GM13977 (cell line): ENCODE data around the gene WFDC5.

Experiments used
- DNase-seq: peaks from one replicate; pipeline ENCODE4 v3.0.0; 2012; ENCODE audit warnings: low spot score
- in situ Hi-C: fragments of 300-500 bp; cut with MboI; formaldehyde crosslinking; loops from one replicate; pipeline ENCODE4 v1.12.0; 2022; ENCODE audit warnings: low sequenced_read_pairs, low pct_unique_long_range_greater_than_20kb, mixed read lengths, inconsistent platforms; ENCODE audit not compliant: unreplicated experiment
- TF ChIP-seq, protein P1 (sequence below): IDR thresholded peaks from 2 replicates; pipeline ENCODE4 v1.5.1; 2012; ENCODE audit warnings: mild to moderate bottlenecking, control low read depth; ENCODE audit not compliant: insufficient read depth; ENCODE audit errors: extremely low read depth, missing control alignments

Gene WFDC5

DNA sequence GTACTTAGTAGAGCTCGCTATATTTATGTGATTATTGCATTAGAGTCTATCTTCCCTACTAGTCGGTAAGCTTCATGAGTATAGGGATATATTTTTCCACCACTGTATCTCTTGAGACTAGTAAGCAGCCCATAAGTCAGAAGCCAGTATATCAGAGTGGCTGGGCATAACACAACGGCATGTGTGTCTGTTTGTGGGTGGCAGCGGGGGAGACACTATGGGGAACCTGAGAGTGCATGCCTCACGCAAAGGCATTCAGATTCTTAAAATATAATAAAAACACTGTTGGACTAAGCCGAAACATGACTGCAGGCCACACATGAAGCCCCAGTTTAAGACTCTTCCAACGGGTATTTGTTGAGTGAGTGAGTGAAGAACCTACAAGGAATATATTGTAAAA is 22.1 kb downstream of the WFDC5 start:
- TF ChIP-seq, protein P1, sequence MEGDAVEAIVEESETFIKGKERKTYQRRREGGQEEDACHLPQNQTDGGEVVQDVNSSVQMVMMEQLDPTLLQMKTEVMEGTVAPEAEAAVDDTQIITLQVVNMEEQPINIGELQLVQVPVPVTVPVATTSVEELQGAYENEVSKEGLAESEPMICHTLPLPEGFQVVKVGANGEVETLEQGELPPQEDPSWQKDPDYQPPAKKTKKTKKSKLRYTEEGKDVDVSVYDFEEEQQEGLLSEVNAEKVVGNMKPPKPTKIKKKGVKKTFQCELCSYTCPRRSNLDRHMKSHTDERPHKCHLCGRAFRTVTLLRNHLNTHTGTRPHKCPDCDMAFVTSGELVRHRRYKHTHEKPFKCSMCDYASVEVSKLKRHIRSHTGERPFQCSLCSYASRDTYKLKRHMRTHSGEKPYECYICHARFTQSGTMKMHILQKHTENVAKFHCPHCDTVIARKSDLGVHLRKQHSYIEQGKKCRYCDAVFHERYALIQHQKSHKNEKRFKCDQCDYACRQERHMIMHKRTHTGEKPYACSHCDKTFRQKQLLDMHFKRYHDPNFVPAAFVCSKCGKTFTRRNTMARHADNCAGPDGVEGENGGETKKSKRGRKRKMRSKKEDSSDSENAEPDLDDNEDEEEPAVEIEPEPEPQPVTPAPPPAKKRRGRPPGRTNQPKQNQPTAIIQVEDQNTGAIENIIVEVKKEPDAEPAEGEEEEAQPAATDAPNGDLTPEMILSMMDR, result no peak
- DNase-seq, result no peak
- in situ Hi-C loops, result loop anchor here (5.0 kb wide), 1 partner anchor 51 kb away; no protein-coding TSS in a partner anchor

DNA sequence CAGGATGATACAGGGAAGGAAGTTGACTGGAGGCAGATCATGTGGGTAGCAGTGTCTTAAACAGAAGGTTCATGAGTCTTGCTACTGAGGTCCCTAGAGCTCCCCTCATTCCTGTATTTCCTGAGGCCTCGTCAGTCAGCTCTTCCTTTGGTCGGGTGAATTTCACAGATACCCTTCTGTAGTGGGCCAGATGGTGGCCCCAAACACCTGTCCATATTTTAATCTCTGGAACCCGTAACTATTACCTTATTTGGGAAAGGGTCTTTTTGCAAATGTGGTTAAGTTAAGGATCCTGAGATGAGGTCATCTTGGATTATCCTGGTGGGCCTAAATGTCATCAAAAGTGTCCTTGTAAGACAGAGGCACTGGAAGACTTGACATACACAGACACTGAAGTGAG is 23.6 kb downstream of the WFDC5 start:
- DNase-seq, result no peak
- in situ Hi-C loops, result loop anchor here (5.0 kb wide), 1 partner anchor 49 kb away; no protein-coding TSS in a partner anchor
- TF ChIP-seq, protein P1, result no peak

DNA sequence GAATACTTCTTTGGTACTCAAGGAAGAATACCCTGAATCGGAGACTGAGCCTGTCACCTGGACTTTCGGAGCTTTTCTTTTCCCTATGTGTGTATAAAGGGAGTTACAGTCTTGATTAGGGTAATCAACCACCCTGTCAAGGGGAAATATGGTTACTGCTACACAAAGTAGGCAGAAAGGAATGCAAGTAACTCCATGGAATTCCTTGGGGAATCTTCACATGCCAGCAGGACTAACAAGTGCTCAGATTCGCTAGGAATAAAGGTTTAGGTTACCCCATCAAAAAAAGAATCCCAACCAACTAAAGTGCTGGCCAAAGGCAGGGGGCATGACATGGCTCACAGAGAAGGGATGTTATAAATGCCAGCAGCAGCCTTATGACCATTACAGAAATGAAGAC is 24.5 kb downstream of the WFDC5 start:
- in situ Hi-C loops, result loop anchor here (5.0 kb wide), 1 partner anchor 48 kb away; no protein-coding TSS in a partner anchor
- TF ChIP-seq, protein P1, result no peak
- no peak for DNase-seq

DNA sequence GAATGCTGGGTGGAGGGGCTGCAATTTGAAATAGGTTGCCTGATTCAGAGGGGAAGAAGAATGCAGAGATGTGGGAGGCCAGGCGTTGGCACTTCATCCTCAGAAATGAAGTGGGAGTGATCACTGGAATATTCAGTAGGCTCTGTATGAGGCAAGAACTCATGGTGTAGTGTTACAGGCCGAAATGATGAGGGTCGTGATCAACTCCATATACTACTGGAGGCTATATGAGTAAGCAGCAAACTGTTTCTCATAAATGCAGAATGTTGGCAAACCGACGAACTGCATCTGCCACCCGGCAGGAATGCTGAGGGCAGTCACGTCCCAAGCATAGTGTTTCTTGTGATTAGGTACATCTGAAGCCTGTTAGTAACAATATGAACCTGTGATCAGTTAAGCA is 26.7 kb downstream of the WFDC5 start:
- no peak for DNase-seq
- in situ Hi-C loops, result no loop called here
- TF ChIP-seq, protein P1, result no peak

DNA sequence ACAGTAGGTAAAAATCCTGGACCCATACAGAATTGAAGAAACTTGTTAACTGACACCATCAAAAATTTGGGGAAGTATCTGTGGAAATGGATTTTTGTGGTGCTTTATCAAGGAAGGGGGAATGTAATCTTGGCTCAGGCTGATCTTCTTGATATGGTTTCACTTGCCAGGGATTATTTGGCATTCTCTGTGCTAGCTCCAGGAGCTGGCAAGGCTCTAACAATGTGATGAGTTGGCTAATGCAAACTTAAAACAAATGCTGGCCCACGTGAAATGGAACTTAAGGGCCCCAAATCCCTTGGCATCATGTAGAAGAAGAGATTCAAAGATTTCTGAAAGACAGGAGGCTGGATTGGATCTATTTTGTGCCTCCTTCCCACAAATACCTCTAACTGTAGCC is 27.2 kb downstream of the WFDC5 start:
- in situ Hi-C loops, result no loop called here

DNA sequence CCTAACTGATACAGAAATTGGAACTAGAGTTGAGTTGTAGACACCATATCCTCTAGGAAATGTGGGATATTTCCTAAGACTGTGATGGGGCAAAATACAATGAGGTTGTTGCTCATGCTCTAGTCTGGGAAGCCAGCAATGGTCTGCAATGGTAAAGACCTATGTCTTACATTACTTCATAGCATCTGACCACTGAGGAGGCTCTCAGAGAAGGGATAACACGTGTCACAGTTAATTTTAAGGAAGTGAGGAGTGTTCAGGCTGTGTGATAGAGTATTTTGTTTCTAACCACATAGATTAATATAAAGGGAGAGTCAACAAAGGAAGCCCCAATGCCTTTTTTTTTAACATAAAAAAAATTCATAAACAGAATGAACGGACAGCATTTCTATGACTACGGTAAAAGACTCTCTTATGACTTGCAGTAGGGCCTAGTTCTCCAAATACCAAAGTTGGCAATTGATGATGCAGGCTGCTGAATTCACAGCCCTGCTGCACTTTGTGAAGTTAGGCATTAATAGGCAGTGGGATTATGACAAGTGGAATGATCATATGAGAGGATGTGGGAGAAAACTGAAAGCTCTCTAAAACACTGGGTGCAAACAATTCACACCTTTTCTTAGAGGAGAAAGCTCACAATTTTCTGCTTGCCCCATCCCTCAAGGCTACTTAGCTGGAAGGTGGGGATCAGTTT is 27.7 kb downstream of the WFDC5 start:
- in situ Hi-C loops, result no loop called here
- TF ChIP-seq, protein P1, result no peak

More for the DNA sequence above, 27.2 kb downstream of the WFDC5 start:
- no peak for DNase-seq
- TF ChIP-seq, protein P1, result no peak

More for the DNA sequence above, 27.7 kb downstream of the WFDC5 start:
- DNase-seq, result no peak
